Stimulated activated CD8-positive, alpha-beta memory T cell treated with anti-CD3 and anti-CD28 coated beads, Interleukin-7, amount 100 ng/mL, for 24 hours (primary cell): ENCODE measurements around the gene SLCO4A1.
A peak's percentile ranks its signal among the peaks of the same experiment; 100 is the strongest.
"Not testable (repeated sequence)": the region's sequence is repeated elsewhere in the genome, so short reads cannot be mapped to it uniquely, and the experiment has no call there.

Experiments
- DNase-seq: peaks from one replicate; pipeline ENCODE4 v3.0.0-alpha.2; 2020; ENCODE audit warnings: low read depth

SLCO4A1 gene

DNA sequence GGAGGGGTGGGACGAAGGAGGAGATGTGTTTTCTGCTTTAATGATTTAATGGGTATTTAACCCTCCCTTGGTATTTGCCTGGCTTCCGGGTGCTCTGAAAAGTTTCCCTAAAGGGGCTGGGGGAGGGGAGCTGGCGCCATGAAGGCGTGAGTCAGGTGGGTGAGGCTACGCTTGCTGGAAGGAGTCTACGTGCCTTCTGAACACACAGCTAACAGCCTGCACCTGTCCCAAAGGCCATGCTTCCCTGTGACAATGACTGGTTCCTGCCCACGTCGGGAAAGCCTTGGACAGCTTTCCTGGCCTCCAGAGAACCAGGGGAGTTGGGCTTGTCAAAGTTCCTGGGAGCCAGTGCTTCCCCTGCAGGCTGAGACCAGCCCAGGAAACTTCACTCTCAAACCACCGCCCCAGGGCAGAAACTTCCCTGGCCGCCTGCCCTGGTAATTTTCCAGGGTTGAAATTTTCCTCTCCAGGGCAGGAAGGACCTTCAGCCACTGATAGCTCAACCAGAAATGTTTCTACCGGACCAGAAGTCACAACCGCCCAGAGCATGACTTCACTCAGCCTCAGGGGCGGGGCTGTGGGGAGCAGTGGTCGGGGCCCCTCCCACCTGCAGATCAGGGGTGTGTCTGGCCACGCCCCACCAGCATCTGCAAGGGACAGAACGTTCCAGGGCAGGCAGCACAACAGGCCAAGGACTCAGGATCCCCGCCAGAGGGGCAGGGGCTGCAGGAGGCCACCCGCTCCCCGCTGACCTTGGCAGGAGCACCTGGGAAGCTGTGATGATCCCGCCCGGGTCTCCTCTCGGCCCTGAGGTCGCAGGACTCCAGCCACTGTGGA lies 18.6 kb upstream of the SLCO4A1 start:
- peak; percentile 78 for DNase-seq

DNA sequence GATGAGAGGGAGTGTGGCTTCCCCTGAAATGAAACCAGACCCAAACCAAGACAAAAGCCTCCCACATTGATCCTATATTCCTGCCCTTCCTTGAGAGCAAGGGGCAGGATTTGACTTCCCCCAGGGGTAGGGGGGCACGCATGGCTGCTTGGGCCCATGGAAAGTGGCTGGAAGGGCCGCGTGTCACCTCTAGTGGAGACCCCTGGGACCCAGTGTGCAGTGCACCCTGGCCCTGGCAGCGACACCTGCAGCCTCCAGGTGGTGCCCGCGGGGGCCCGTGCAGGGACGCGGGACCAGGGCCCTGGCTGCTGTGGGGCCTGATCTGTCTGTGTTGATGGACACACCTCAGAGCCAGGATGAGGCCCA lies 18.0 kb upstream of the SLCO4A1 start:
- DNase-seq, result no peak

DNA sequence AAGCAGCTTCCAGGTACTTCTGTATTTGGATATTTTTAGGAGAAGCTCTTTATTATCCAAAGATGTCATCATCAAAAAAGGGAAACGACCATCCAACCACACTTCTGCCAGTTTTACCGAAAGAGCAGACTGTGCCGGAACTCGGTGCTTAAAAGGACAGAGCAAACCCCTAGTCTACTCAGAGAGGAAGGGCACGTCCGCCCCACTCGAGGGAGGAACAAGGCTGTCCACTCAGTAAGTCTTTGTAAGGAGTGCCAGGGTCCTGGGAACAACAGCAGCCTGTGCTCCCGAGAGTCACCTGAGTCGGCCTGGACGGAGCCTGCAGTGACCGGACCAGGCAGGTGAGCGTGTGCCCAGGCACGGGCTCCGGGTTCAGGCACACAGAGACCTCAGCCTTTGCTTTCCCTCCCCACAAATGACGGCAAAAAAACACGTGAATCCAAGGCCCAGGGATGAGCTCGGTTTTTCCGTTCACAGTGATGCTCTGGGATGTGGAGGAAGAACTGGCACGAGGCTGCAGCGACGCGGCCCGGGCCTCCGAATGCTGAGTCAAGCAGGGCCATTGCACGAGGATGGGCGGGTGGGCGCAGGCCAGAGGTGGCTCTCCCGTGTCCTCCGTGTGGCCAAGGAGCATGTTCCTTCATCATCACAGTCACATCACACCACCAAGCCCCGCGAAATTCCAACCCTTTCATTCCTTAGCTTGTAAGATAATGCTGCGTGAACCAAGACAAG lies 17.4 kb upstream of the SLCO4A1 start:
- no peak for DNase-seq

DNA sequence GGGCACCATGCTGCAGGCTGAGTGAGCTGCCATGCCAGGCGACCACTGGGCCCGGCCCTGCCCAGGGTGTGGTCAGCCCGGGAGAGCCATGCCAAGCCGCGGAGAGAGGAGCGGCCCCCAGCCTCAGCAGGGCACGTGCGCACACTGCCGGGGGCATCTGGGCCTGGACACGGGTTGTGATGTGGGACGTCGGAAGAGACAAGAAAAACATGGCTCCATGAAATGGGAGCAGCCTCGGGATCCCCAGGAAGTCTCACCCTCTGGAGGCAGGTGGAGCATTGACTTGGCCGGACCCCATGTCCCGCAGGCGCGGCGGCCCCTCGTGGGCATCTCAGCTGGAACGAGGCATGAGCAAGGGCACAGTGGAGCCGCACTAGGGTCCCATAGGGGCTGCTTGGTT lies 16.8 kb upstream of the SLCO4A1 start:
- DNase-seq, result no peak

DNA sequence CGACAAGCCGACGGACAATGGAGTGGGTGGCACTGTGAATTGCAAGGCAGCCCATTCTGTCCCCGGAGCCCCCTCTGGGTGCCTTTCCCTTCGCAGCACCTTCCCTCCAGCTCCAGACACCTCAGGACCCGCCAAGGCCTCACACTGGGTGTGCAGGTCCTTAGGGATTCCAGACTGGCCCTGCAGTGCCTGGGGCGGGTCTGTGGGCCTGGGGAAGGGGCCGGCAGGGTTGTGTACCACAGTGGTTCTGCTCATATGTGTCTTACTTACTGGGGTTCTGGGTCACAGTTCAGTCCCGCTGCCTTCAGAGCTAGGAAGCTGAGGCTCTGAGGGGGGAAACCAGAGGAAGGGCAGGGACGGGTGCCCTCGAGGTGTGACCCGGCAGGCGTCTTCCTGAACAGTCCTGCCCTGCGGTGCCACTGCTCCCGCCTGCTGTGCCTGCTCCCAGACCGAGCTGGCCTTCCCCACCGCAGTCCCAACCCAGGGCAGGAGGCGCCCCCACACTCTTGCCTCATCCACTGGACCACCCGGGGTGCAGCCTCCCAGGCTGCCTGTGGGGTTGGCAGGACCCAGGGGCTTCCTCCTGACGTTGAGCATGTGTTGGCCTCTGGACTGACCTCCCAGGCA lies 16.3 kb upstream of the SLCO4A1 start:
- DNase-seq, result no peak

DNA sequence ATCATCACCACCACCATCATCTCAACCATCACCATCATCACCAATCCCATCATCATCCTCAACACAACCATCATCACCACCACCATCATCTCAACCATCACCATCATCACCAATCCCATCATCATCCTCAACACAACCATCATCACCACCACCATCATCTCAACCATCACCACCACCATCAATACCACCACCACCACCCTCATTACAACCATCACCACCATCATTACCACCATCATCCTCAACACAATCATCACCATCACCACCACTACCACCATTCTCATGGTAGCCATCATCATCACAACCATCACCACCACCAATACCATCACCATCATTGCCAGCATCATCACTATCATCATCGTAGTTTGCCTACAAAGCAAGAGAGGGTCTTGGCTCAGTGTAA lies 14.9 kb upstream of the SLCO4A1 start:
- not testable (repeated sequence) for DNase-seq

DNA sequence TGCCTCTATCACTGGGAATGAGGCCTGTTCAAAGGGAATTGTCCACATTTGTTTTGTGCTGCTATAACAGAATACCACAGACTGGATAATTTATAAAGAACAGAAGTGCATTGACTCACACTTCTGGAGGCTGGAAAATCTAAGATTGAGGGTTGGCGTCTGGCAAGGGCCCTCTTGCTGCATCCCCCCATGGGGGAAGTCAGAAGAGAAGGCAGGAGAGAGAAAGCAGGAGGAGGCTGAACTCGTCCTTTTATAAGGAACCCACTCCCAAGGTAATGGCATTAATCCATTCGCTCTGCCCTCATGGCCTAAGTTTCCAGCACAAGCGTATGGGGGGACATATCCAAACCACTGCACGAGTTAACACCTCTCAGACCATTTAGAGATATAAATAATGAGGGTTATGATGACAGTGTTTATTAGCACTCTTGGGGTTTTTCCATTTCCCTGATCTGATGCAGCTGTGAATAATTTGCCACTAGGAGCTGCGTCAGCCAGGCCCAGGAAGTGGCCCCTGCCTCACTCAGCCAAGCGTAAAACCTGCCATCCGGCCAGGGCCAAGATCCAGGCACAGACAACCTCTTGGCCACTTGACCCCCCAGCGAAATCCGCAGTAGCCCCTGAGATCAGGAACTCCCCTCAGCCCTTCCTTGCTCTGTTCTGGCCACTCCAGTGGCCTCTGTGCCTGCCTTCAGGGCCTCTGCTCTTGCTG lies 14.2 kb upstream of the SLCO4A1 start:
- no peak for DNase-seq

DNA sequence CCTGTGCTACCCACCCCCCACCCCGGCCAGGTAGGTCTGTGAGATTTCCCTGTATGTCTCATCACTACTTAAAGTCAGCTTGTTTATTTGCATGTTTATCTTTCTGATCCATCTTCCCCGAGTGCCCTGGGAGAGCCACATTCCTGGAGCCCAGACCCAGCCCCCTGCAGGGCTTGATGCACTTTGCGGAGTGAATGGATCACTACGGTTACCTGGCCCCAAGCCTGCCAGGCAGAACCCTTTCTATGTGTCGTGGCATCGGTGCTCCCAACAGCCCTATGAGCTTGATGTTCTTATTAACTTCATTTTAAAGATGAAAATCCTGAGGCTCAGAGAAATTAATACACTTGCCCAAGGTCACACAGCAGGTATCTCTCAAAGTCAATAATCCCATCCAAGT lies 13.6 kb upstream of the SLCO4A1 start:
- DNase-seq, result no peak

DNA sequence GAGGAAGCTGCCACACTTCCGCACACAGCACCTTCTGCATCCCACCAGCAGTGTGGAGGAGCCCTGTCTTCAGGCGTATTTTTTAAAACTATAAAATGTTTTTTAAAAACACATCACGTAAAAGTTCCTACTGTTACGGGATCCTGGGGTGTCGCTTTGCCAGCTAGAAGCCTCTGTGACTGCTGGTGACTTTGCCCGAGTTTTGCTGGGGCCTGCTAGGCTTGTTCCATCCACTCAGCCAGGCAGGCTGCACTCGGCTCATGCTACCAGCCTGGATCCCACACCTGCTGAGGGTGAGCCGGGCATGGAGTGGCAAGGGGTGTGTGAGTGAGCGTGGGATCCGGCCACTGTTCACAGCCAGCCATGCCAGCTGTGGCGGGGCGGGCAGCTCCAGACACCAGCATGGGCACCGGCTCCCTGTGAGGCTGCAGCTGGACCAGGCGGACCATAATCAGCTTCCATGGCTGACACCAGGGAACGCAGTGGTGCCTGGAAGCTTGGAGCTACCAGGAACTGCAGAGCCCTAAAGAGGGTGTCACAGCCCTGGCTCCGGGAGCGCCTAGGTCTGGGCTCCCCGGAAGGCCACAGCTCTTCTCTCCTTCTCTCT lies 12.3 kb upstream of the SLCO4A1 start:
- no peak for DNase-seq

DNA sequence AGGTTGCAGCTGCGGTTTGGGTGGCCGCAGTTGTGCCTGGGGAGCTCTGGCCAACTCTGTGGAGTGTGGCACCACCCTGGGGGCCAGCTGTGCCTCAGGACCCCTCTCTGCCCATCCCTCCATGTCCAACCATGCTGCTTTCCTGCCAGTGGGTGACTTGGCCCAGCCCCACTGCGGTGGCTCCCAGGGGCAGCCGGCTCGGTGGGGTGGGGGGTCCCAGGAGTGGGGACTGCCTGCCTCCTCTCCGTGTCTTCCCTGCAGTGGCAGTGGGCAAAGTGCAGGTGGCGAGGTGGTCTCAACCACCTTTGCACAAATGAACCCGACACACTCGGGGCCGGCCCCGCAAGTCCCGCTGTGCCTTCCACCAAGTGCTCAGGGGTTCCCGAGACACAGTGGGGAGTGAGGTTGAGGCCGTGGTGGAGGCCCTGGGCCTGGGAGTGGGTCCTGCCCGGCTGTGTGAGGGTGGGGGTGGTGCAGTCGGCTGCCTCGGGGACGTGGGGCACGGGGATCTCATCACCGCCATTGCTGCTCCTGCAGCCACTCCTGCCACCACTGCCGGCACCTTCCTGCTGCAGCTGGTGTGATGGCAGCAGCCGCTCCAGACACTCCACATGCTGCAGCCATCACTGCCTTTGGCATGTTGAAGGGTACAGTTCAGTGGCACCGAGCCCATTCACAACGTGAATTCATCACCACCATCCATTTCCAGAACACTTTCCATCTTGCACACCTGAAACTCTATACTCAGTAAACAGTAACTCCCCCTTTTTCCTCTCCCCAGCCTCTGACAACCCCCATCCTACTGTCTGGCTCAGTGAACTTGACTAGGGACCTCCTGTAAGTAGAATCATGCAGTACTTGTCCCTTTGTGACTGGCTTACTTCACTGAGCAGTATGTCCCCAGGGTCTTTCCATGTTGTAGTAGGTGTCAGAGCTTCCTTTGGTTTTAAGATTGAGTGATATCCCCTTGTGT lies 10.7 kb upstream of the SLCO4A1 start:
- DNase-seq, result no peak

DNA sequence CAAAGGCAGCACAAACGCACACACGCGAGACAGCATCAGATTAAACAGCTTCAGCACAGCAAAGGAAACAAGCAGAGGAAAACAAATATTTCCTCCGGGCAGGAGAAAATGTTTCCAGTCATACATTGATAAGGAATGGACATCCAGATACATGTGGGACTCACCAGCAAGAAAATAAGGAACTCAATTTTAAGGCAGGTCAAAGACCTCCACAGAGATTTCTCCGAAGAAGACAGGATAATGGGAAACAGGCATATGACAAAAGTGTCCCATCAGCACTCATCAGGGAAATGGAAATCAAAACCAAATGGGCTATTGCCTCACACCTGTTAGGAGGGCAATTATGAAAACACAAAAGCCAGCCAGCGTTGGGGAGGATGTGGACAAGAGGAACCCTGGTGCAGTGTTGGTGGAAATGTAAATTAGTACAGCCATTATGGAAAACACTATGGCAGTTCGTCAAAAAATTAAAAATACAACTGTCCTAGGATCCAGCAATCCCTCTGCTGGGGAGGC lies 9.7 kb upstream of the SLCO4A1 start:
- no peak for DNase-seq

DNA sequence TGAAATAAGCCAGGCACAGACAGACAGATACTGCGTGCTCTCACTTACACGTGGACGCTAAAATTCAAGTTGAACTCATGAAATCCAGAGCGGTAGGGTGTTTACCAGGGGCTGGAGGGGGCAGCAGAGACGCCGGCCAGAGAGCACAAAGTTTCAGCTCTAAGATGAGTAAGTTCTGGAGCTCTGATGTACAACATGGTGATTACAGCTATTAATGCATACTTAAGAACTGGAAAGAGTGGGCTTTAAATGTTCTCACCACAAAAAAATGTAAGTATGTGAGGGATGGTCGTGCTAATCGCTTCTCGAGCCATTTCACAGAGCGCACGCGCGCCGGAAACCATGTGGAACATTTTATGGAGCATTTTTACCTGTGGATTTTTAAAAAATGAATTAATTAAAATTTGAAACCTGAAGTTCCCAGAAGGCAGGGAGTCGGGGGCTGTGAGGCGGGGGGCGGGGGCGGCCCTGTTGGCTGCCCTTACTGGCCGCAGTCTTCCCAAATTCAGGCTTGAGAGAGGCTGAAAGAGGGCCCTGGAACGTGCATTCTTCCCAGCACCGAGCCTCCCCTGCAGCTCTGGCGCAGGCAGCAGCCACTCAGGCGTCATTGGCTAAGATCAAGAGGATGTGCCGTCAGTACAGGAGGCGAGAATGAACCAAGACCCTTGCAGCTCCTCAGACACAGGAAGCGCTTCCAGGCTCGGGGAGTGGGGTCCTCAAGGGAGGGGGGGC lies 8.5 kb upstream of the SLCO4A1 start:
- DNase-seq, result no peak

DNA sequence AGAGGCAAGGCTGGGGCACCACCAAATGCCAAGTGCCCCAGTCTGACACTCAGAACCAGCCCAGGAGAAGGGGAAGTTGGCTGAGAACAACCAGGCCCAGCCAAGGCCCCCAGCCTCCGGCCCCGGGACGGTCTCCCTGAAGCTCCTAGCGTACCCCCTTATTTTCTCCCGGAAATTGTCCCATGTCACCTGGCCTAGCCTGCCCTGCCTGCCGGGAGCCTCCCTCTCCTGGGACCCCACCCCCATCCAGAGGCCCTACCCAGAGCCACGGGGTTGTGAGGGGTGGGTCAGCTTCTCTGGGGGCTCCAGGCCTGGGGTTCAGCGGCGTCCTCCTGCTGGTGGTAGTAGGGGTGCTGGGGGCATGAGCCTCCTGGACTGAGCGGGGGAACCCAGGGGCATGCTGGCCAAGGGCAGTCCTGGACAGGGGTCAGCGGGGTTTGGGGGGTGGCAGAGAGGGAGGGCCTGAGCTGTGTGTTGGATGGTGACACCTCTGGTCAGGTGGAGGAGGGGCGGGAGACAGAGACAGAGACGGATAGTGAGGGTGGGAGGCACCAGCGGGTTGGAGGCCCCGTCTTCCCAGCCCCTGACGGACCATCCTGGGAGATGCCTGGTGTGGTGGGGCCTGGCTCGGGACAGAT lies 7.9 kb upstream of the SLCO4A1 start:
- no peak for DNase-seq

DNA sequence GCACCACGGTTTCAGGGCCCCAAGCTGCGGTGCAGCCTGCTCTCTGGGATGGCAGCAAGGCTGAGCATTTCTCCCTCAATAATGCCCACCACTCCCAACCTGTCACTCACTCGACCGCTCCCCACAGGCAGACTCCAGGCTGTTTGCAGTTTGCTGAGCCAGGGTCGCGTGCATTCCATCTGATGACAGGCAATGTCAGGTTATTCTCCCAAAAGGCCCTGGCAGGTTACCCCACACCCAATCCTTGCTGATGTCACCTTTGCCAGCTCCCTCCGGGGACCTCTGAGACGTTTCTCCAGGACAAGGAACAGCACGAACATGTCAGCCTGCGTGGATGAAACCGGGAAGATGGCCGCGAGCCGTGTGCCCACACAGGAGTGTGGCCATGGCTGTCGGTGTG lies 7.1 kb upstream of the SLCO4A1 start:
- DNase-seq, result no peak

DNA sequence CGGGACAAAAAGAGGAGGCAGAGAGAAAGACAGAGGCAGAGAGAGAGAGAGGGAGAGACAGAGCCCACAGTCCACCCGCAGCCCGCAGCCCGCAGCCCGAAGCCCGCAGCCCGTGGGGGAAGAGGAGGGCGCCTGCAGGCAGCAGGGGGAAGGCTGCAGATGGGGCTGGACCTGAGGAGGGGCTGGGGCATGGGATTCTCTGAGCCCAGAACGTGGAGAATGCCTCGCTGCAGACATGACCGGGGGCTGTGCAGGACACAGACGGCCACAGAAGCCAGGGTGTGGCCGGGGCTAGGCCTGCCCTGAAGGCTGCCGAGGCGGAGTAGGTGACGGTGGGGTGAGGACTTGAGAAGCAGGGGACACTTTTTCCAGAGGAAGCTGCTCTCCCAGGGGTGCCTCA lies 6.5 kb upstream of the SLCO4A1 start:
- no peak for DNase-seq

DNA sequence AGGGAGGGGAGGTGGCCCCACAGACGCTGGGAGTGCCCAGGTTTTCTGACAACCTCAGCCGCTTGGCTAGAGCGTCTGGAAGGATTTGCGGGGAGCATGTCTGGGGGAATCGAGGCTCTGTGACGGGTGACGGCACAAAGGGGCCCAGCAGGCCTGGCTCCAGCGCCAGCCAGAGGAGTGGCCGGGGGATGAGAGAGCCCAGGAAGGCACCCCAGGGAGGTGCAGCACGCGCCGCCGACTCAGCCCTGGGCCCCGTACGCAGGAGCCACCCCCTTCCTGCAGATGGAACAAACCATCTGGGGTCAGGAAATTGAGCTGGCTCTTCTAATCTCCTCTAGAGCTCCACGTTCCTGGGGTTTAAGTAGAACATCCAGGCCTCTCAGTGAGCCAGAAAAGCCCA lies 5.9 kb upstream of the SLCO4A1 start:
- no peak for DNase-seq

DNA sequence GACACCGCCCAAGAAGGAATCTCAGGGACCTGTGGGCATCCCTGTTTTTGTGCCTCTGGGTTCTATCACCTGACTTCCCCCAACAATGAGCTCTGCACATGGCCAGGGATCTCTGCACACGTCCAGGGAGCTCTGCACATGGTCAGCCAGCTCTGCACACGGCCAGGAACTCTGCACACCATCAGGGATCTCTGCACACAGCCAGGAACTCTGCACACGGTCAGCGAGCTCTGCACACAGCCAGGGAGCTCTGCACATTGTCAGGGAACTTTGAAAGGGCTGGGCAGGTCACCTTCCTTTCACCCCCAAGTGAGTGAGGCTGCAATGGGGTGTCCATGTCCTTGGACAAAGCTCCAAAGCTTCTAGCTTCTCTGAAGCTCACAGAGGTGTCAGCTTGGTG lies 5.2 kb upstream of the SLCO4A1 start:
- no peak for DNase-seq

DNA sequence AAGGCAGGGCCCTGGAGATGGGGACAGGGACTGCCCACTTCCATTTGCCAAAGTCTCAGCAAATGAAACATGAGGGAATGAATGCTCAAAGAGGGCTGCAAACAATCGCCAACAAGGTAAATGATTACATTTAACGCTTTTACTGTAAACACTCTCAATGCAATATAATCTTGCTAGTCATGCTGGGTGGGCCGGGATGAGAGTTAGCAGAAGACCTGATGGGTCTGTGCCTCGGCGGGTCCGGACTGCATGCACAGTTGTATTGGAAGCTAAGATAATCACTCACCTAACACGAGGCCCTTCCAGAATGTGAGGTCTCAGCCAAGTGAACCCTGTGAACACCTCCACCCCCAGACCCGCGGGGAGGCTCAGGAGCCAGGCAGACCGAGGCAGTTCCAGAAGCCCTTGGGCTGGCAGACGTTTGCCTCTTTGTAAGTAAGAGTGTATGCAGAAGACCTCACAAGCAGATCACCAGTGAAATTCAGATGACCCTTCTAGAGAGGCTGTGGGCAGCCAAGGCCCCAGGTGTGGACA lies 4.7 kb upstream of the SLCO4A1 start:
- DNase-seq, result no peak

DNA sequence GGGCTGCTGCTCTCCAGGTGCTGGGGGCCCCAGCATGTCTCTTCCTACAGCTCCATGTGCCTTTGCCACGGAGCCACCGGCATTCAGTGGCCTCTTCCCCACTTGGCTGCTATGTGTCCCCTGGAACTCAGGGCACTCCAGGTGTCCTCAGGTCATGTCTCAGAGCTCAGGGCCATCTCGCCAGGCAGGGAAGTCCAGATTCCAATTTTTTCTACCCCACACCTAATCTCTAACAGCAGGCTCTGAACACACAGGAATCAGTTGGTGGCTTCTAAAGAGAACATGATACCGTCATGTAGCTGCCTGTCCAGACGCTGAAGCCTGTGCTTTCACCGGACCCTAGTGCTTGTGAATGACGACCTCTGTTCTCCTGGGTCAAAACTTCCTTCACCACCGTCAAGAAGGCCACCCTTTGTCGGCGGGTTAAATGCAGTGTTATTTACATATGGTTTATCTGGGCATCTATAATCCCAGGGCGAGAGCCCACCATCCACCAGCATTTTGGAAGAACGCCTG lies 4.2 kb upstream of the SLCO4A1 start:
- no peak for DNase-seq
